ENCODE results near the gene RAD51B.

- TF ChIP-seq CTCF (optimal IDR thresholded peaks at IDR 0.05 in 1 of 3, IDR thresholded peaks at IDR 0.05 in 1 of 3, conservative IDR thresholded peaks at IDR 0.05 in 1 of 3; ENCODE audit: extremely low read depth in 1 of 3, insufficient read depth in 2 of 3, low read length in 3 of 3) (no peak), EZH2 (IDR thresholded peaks at IDR 0.05; ENCODE audit: low read length) (no peak)
These were observed 280.0 kb downstream of the RAD51B start for GRCh38 chr14:68099495-68100045.

Data from keratinocyte (primary cell).